Measurements from ENCODE around the gene SLC19A1.
"Not testable (repeated sequence)": the region's sequence is repeated elsewhere in the genome, so short reads cannot be mapped to it uniquely, and the experiment has no call there.

Gene SLC19A1

GRCh38 chr21:45503226-45503625 is 39.0 kb downstream of the SLC19A1 start:
- not testable (repeated sequence) for DNase-seq

- DNase-seq = no peak
Measured at GRCh38 chr21:45502600-45502999, 39.6 kb downstream of the SLC19A1 start.

- DNase-seq = no peak
Measured at GRCh38 chr21:45502006-45502345, 40.3 kb downstream of the SLC19A1 start.

DNA sequence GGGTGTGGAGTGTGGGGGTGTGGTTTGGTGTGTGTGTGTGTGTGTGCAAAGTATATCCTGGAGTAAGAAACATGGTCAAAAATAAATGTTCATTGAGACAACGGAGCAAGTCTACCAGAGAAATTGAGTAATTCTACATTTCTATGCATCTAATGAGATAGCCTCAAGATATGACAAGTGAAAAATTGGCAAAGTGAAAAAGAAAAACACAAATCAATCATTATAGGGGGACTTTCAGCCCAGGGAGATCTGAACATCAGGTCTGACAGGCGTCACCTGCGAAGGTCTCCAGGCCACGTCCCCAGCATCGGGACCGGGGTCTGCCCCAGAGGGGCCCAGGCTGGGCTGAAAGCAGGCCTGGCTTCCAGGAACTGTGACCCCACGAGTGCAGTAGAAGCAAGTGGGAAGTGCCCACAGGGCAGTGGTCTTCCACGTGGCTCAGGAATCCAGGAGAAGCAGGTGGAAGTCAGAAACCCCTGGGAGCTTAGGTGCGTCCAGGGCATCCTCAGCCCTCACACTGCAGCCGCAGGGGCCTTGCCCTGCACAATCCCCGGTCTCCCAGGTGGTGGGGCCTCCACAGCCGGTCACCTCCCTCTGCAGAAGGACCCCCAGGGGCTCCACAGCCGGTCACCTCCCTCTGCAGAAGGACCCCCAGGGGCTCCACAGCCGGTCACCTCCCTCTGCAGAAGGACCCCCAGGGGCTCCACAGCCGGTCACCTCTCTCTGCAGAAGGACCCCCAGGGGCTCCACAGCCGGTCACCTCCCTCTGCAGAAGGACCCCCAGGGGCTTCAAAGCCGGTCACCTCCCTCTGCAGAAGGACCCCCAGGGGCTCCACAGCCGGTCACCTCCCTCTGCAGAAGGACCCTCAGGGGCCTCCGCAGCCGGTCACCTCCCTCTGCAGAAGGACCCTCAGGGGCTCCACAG is 40.9 kb downstream of the SLC19A1 start:
- DNase-seq = not testable (repeated sequence)

GRCh38 chr21:45499970-45500577 is 42.2 kb downstream of the SLC19A1 start:
- DNase-seq = no peak

DNA sequence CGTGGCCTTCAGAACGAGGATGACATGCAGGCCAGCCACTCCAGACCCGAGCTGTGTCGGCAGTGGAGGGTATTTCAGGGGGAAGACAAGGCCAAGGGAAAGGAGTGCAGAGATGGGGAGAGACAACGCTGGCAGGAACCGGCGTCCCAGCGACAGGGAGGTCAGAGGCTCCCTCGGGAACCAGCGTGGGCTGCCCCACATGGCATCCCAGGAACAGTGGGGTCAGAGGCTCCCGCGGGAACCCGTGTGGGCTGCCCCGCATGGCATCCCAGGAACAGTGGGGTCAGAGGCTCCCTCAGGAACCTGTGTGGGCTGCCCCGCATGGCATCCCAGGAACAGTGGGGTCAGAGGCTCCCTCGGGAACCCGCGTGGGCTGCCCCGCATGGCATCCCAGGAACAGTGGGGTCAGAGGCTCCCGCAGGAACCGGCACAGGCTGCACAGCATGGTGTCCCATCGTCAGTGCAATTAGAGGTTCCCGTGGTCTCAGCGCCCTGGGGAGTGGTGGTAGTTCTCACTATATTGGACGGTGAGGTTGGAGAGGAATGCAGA is 43.0 kb downstream of the SLC19A1 start:
- no peak for DNase-seq

DNA sequence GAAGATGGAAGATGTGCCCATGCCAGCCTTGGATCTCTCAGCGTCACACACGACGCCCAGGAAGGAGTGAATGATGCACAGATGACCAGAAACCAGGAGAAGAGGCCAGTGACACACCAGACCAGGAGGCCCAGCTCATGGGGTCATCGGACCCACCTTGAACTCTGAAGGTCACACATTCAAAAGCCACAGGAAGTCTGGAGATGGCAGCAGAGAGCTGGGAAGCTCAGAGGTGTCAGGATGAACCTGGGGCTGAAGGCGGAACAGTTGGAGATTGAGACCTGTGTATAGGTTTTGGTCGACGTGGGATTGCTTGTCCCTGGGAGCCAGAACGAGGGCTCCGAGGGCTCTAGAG is 43.6 kb downstream of the SLC19A1 start:
- no peak for DNase-seq

DNA sequence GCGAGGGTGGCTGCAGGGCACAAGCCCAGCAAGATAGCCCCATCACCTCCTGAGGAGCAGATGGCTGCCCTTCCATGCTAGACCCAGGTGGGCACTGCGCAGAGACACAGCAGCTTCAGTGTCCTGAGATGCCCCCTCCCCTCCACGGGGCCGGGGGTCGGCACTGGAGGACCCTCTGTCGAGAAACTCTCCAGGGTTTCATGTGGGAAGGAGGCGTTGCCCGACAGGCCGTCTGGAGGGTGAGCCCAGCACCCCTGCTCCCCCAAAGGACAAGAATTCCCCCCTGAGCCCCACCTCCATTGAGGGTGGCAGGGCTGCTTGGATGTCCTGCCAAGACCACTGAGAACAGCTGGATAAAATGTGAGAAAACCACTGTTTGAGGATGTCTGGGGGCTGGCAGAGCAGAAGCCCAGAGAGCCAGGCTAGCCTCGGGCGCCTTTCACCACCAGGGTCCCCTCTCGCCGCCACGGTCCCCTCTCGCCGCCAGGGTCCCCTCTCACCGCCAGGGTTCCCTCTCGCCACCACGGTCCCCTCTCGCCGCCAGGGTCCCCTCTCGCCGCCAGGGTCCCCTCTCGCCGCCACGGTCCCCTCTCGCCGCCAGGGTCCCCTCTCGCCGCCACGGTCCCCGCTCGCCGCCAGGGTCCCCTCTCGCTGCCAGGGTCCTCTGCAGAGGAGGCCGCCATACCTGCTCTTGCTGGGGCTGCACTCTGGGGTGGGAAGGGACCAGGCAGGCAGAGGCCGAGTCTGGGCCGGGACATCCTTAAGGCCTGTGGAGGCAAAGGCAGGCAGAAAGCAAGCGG is 44.2 kb downstream of the SLC19A1 start:
- DNase-seq = no peak

DNA sequence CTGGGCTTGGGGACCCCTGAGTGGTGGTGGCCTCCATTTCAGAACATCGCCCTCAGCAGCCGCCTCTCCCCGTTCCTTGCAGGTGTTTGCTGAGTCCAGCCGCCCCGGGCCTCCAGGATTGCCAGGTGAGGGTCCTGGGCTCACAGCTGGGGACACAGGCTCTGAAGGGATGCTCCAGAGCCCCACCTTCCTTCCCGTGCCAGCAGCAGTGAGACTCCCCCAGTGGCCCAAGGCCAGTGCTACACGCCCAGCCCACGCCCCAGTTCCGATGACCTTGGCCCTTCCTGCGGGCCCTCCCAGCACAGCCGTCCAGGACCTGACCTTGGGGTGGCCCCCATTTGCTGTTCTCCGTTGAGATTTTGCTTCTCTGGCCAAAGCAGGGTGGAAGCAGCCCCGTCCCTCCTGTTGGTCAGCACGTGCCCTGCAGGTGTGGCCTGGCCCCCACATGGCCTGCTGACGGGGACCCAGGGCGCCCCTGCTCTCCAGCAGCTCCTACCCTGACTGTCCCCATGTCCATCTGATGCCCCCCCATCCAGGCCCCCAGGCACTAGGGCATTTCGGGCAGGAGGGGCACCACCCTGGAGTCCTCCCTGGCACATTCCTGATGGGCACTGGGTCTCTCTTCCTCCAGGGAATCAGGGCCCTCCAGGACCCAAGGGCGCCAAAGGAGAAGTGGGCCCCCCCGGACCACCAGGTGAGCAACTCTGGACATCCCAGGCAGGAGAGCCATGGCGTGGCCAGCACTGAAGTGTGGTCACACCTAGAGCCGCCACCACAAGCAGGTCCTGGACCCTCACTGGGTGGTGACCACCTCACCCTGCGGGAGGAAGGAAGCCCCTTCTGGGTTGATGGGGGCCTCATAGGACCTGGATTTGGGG is 45.0 kb downstream of the SLC19A1 start:
- no peak for DNase-seq

DNA sequence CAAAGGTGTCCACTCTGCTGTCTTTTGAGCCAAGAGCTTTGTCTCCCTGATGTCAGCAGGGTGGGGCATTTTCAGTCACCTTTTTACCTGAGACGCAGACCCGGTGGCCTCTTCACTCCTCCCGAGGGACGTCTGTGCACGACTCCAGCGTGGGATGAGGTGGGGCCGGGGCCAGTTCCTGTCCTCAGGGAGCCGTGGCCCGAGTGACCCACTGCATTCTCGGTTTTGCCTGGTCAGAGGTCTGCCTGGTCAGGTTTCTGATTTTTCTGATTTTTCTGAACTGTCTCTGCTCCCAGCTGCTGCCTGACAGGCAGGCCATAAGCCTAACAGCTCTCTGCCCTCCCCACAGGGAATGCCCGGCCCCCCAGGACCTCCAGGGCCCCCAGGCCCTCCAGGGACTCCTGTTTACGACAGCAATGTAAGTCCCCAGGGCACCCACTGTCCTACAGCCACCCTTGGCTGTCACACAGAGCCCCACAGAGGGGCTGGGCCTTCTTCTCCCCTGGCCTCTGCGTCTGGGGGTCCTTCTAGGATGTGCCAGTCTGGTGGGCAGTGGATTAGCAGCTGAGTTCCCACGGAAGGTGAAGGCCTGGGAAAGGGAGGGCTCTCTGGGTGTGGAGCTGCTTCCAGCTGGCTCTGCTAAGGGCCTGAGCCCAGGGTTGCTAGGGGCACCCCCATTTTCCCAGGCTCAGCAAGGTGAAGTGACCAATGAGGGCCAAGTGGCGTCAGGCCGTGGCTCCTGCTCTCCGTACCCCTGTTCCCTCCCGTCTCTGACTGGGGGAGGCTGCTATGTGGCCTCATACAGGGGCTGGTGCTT is 45.9 kb downstream of the SLC19A1 start:
- DNase-seq = no peak

DNA sequence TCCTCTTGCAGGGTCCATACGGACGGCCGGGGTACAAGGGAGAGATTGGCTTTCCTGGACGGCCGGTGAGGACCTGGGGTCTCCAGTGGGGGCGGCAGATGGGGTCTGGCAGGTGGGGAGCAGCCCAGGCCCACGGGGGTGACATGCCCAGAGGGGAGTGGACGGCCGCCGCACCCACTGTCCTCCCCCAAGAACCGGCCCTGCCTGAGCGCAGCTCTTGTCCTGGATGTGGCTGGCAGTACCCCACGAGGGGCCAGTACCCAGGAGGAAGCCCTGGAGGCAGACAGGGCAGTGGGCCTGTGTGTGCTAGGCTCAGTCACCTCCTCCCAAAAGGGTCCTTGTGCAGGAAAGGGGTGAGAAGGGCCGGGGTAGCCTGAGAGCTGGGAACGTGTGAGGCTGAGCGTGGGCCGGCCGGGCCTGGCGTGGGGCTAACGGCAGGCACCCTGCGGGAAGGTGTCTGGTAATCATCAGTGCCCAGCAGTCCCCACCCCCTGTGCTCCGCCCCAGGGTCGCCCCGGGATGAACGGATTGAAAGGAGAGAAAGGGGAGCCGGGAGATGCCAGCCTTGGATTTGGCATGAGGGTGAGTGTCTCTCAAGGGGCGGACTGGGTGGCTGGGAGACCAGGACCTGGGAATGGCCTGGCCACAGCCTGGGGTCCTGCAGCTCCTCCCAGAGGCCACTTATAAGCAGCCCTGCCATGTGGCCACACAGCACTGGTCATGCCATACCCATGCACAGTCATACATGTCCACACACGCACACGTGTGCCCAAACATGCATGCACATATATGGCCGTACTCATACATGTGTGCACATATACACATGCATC is 47.2 kb downstream of the SLC19A1 start:
- DNase-seq = no peak

DNA sequence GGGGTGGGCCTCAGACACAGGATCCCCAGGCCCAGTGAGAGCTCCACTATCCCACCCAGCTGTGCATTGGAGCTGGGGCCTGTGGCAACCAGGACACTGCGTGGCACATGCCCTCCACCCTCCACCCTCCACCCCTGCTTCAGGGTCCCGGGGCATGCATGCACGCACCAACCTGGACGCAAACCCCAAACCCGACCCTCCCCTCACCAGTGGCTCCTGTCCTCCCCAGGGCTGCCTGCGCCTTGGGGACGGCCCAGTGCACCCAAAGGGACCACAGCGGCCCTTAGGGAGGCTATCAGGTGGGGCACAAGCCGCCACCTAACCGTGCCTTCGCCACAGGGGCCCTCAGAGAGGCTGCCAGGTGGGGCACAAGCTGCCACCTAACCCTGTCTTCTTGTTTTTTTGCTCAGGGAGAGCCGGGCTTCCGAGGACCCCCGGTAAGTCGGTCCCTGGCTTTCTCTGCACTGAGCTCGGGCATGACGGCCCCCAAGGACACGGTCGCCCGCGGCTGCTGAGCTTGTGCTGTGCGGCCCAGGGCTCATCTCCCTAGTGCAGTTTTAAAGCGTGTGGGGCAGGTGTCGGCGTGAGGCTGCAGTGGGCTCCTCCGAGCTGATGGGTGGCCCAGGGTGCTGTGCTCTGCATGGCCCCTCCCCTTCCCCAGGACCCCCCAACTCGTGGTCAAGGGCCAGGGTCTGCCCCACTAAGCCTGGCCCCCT is 47.9 kb downstream of the SLC19A1 start:
- DNase-seq = no peak

GRCh38 chr21:45493401-45494001 is 48.7 kb downstream of the SLC19A1 start:
- DNase-seq = no peak

DNA sequence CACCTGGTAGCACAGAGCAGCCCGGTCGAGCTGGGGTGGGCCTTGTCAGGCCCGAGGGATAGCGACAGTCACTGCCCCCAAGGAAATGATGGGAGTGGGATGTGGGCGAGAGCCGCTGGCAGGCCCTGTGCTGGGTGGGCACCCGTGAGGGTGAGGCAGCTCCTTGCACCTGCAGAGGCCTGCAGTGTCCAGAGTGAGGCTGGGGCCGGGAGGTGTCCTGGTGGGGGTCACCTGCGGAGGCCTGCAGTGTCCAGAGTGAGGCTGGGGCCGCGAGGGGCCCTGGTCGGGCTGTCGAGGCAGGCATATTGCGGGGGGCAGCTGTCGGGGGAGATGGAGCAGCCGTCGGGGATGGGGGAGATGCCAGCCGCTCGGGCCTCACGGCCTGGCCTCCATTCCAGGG is 49.5 kb downstream of the SLC19A1 start:
- DNase-seq = no peak

DNA sequence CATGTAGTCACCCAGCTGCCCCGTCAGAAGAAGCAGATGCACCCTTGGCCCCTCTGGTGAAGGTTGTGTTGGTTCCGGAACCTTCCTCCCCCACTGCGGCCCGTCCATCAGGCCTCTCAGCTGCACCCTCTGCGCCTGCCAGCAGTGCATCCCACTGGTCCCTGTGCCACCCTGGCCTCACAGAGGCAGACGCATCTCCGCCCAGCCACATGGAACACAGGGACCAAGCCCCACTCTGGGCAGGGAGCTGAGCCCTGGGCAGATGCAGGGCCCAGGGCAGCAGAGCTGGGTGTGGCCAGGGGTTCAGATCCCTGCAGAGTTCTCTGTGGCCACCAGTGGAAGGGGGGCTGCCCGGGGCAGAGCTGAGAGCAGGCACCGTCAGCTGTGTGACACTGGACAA is 50.6 kb downstream of the SLC19A1 start:
- DNase-seq = no peak

DNA sequence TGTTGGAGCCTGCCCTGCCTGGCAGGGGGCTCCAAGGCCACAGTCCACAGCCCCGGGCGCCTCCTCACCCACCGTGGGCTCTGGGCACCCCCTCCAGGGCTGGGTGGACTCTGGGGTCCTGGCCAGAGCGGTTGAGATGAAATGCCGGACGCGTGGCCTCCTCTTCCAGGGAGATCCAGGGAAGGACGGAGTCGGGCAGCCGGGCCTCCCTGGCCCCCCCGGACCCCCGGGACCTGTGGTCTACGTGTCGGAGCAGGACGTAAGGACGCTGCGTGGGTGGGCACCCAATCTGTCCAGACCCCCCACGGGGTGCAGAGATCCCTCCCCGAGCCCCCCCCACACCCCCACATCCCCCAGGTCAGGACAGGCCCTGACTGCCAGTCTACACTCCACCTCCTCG is 51.2 kb downstream of the SLC19A1 start:
- DNase-seq = no peak

- DNase-seq = no peak
Measured at GRCh38 chr21:45490049-45490731, 52.0 kb downstream of the SLC19A1 start.

DNA sequence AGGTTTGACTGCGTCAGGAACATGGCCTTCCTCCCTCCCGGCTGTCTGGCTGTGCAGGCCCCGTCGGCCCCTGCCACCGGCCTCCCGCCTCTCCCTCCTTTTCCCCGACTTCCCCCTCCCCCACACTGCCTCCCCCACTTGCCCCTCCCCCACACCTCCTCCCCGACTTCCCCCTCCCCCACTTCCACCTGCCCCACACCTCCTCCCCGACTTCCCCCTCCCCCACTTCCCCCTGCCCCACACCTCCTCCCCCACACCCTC is 52.6 kb downstream of the SLC19A1 start:
- DNase-seq = no peak

All from NCI-H524 treated with DMSO at 0.1 percent for 48 hours (cell line).